H1 (cell line): Measurements from ENCODE around the gene PRR12. TPM values are rescaled to one million over a fixed set of nuclear protein-coding genes. Genes with fewer than 3 reads are reported as not detected.

ENCODE experiments used
- CTCF ChIA-PET: fragments of 300-600 bp; sonication (Branson Sonifier 250); formaldehyde crosslinking; loops from one replicate; lab custom pipeline; 2021; ENCODE audit not compliant: partially characterized antibody; lab: Charles Lee
- POLR2A ChIA-PET: fragments of 300-600 bp; sonication (Branson Sonifier 250); formaldehyde crosslinking; loops from one replicate; lab custom pipeline; 2021; ENCODE audit warnings: inconsistent platforms; ENCODE audit not compliant: partially characterized antibody; lab: Charles Lee
- DNase-seq, 2 experiments: peaks; one replicate each; pipeline versions ENCODE4 v3.0.0 to v3.0.0-alpha.2; 2010 to 2022; ENCODE audit warnings: low spot score in 2 of 2, low read depth in 1 of 2, mixed read lengths in 1 of 2
- FAIRE-seq: peaks from 2 replicates; lab custom pipeline; 2011; peaks lifted over from hg19 to GRCh38; lab: Jason Lieb, UNC
- H2AFZ ChIP-seq: 2 replicates; pipeline ENCODE4 v1.8.1; 2012; ENCODE audit warnings: low read length, inconsistent platforms
- H2AK5ac ChIP-seq: 2 replicates; pipeline ENCODE4 v1.6.1; 2013; ENCODE audit warnings: low read depth, low read length
- H2BK120ac ChIP-seq: replicated peaks from 2 replicates; pipeline ENCODE3; 2013; ENCODE audit warnings: low read depth, low read length, inconsistent platforms
- H2BK12ac ChIP-seq: 2 replicates; pipeline ENCODE4 v1.6.1; 2013; ENCODE audit warnings: low read depth, low read length
- H2BK15ac ChIP-seq: 2 replicates; pipeline ENCODE4 v1.6.1; 2013; ENCODE audit warnings: low read length
- H2BK20ac ChIP-seq: 2 replicates; pipeline ENCODE4 v1.6.1; 2013; ENCODE audit warnings: low read length
- H2BK5ac ChIP-seq: 2 replicates; pipeline ENCODE4 v1.6.1; 2013; ENCODE audit warnings: low read depth, low read length
- H3K14ac ChIP-seq: 2 replicates; pipeline ENCODE4 v1.6.1; 2013; ENCODE audit warnings: inconsistent platforms; ENCODE audit not compliant: insufficient read length
- H3K18ac ChIP-seq: 2 replicates; pipeline ENCODE4 v1.6.1; 2013; ENCODE audit warnings: low read length; ENCODE audit errors: extremely low read depth
- H3K23ac ChIP-seq: 2 replicates; pipeline ENCODE4 v1.6.1; 2013; ENCODE audit warnings: inconsistent platforms; ENCODE audit not compliant: insufficient read length
- H3K23me2 ChIP-seq: 2 replicates; pipeline ENCODE4 v1.6.1; 2013; ENCODE audit warnings: low read depth, low read length
- H3K27ac ChIP-seq: 2 replicates; pipeline ENCODE4 v1.6.1; 2011; ENCODE audit warnings: low read depth, low read length, inconsistent platforms
- H3K27me3 ChIP-seq, 4 experiments: replicated peaks in 1 of 4; 1 replicate in 1 of 4; 2 replicates in 3 of 4; pipeline versions ENCODE4 v1.6.1 to v1.8.1; 2011 to 2013; ENCODE audit warnings: low read length in 3 of 4, mild to moderate bottlenecking in 3 of 4, inconsistent platforms in 2 of 4, mixed read lengths in 2 of 4, moderate library complexity in 1 of 4; ENCODE audit not compliant: control insufficient read depth in 3 of 4, insufficient read depth in 3 of 4; ENCODE audit errors: extremely low read depth in 1 of 4
- H3K36me3 ChIP-seq, 4 experiments: 2 replicates each; pipeline versions ENCODE4 v1.6.1 to v1.8.1; 2011 to 2013; ENCODE audit warnings: mild to moderate bottlenecking in 4 of 4, low read length in 3 of 4, moderate library complexity in 2 of 4, control low read depth in 1 of 4, inconsistent platforms in 1 of 4; ENCODE audit not compliant: insufficient read depth in 4 of 4, control insufficient read depth in 2 of 4
- H3K4ac ChIP-seq: replicated peaks from 2 replicates; pipeline ENCODE3; 2013; ENCODE audit warnings: low read length, low read depth, mixed read lengths, inconsistent platforms; ENCODE audit not compliant: insufficient read length
- H3K4me1 ChIP-seq, 4 experiments: replicated peaks in 1 of 4; 1 replicate in 1 of 4; 2 replicates in 3 of 4; pipeline versions ENCODE4 v1.6.1 to v1.8.1; 2011 to 2013; ENCODE audit warnings: low read length in 3 of 4, inconsistent platforms in 2 of 4, mixed read lengths in 1 of 4; ENCODE audit not compliant: insufficient read depth in 4 of 4, control insufficient read depth in 3 of 4
- H3K4me2 ChIP-seq, 2 experiments: 2 replicates each; pipeline versions ENCODE4 v1.6.1 to v1.8.1; 2011 to 2013; ENCODE audit warnings: low read depth in 2 of 2, low read length in 2 of 2, control low read depth in 1 of 2, inconsistent platforms in 1 of 2, mild to moderate bottlenecking in 1 of 2; ENCODE audit not compliant: insufficient read depth in 1 of 2
- H3K4me3 ChIP-seq, 4 experiments: fragments of 200-600, 300-600 bp in 1 of 4; sonication (generic), shearing (Covaris generic), sonication (Bioruptor Twin) in 1 of 4; 2 replicates each; pipeline versions ENCODE4 v1.5.1 to v1.8.1; 2011 to 2016; ENCODE audit warnings: low read length in 4 of 4, low read depth in 3 of 4, control low read depth in 2 of 4, inconsistent platforms in 2 of 4, mild to moderate bottlenecking in 2 of 4, mixed read lengths in 1 of 4, moderate library complexity in 1 of 4; ENCODE audit not compliant: insufficient read depth in 2 of 4; ENCODE audit errors: extremely low read depth in 1 of 4
- H3K56ac ChIP-seq: replicated peaks from 2 replicates; pipeline ENCODE3; 2013; ENCODE audit warnings: low read depth, mild to moderate bottlenecking, mixed read lengths, low read length, inconsistent platforms; ENCODE audit not compliant: insufficient read length
- H3K79me1 ChIP-seq: 2 replicates; pipeline ENCODE4 v1.6.1; 2013; ENCODE audit warnings: low read depth, low read length, control low read depth
- H3K79me2 ChIP-seq, 2 experiments: 2 replicates each; pipeline versions ENCODE4 v1.6.1 to v1.8.1; 2012 to 2013; ENCODE audit warnings: low read length in 2 of 2, mild to moderate bottlenecking in 2 of 2, inconsistent platforms in 1 of 2; ENCODE audit not compliant: insufficient read depth in 2 of 2, control insufficient read depth in 1 of 2
- H3K9ac ChIP-seq, 4 experiments: replicated peaks in 1 of 4; 1 replicate in 1 of 4; 2 replicates in 3 of 4; pipeline versions ENCODE4 v1.6.1 to v1.8.1; 2011 to 2013; ENCODE audit warnings: low read depth in 3 of 4, low read length in 3 of 4, control low read depth in 2 of 4, mild to moderate bottlenecking in 2 of 4, moderate library complexity in 2 of 4, inconsistent platforms in 1 of 4; ENCODE audit errors: extremely low read depth in 1 of 4
- H3K9me3 ChIP-seq, 2 experiments: 2 replicates each; pipeline versions ENCODE4 v1.6.1 to v1.8.1; 2012 to 2013; ENCODE audit warnings: mild to moderate bottlenecking in 2 of 2, moderate library complexity in 2 of 2, control low read depth in 1 of 2, inconsistent platforms in 1 of 2, low read depth in 1 of 2, low read length in 1 of 2, mixed read lengths in 1 of 2; ENCODE audit not compliant: insufficient read depth in 2 of 2
- H4K20me1 ChIP-seq, 2 experiments: replicated peaks in 1 of 2; 2 replicates each; pipeline versions ENCODE3 to v1.8.1; 2011 to 2013; ENCODE audit warnings: inconsistent platforms in 2 of 2, low read length in 2 of 2, mild to moderate bottlenecking in 1 of 2; ENCODE audit not compliant: insufficient read depth in 2 of 2, control insufficient read depth in 1 of 2
- H4K5ac ChIP-seq: 2 replicates; pipeline ENCODE4 v1.6.1; 2013; ENCODE audit warnings: low read length, low read depth, mixed read lengths, inconsistent platforms; ENCODE audit not compliant: insufficient read length
- H4K8ac ChIP-seq: 2 replicates; pipeline ENCODE4 v1.8.0; 2013; ENCODE audit warnings: mild to moderate bottlenecking, moderate library complexity, low read length, inconsistent platforms; ENCODE audit not compliant: insufficient read depth; ENCODE audit errors: extremely low read depth
- H4K91ac ChIP-seq: replicated peaks from 2 replicates; pipeline ENCODE3; 2013; ENCODE audit warnings: low read length, mixed read lengths, inconsistent platforms; ENCODE audit not compliant: insufficient read length
- BCL11A ChIP-seq, 2 experiments: IDR thresholded peaks; one replicate each; pipeline ENCODE4 v1.6.1; 2011; ENCODE audit warnings: low read depth in 2 of 2, low read length in 2 of 2, mild to moderate bottlenecking in 2 of 2
- CEBPB ChIP-seq: IDR thresholded peaks from 2 replicates; pipeline ENCODE4 v1.6.1; 2012; ENCODE audit warnings: low read depth, low read length
- CREB1 ChIP-seq: IDR thresholded peaks from 2 replicates; pipeline ENCODE4 v1.6.1; 2012; ENCODE audit warnings: inconsistent platforms
- EGR1 ChIP-seq: IDR thresholded peaks from 2 replicates; pipeline ENCODE4 v1.6.1; 2011; ENCODE audit warnings: low read depth, low read length, borderline replicate concordance
- SP2 ChIP-seq: IDR thresholded peaks from 2 replicates; pipeline ENCODE4 v1.6.1; 2012; ENCODE audit warnings: mild to moderate bottlenecking, low read length, inconsistent platforms
- USF2 ChIP-seq: IDR thresholded peaks from 2 replicates; pipeline ENCODE4 v1.6.1; 2011; ENCODE audit warnings: low read length, improper control_type of control experiment
- WGBS, 2 experiments: shearing (Covaris generic) in 1 of 2; methylation state at CpG; one replicate each; pipeline versions ENCODE4 v1.1.6 to v1.1.7; 2013 to 2015; ENCODE audit warnings: low lambda C conversion rate in 2 of 2, mixed read lengths in 2 of 2, inconsistent platforms in 1 of 2, low coverage in 1 of 2, missing lambda C conversion rate in 1 of 2; ENCODE audit not compliant: insufficient replicate concordance in 2 of 2, insufficient coverage in 1 of 2, insufficient read length in 1 of 2; ENCODE audit errors: extremely low coverage in 1 of 2, missing lambda C conversion rate in 1 of 2; 5-methylcytosine and 5-hydroxymethylcytosine counted together
- polyA plus RNA-seq, 7 experiments: library from polyadenylated mRNA; depleted of rRNA in 3 of 7; stranded (reverse) in 5 of 7; unstranded in 2 of 7; fragments of >200 nt in 5 of 7; fragments of 200-250 nt in 2 of 7; gene quantifications; 1 replicate in 5 of 7; 2 replicates in 1 of 7; 4 replicates in 1 of 7; pipeline versions ENCODE4 v1.2.1 to v1.2.3, GENCODE V29; 2011 to 2013; ENCODE audit warnings: missing spikeins in 2 of 7, mixed read lengths in 2 of 7
- total RNA-seq: library from RNA; stranded (reverse); fragmentation: NEBNext Ultra II Directional; extraction: Animal tissue kit (Norgen Biotek cat#: 25700); gene quantifications from 2 replicates; pipeline ENCODE4 v1.2.1, GENCODE V29; 2021

The PRR12 gene
- total and polyA plus RNA-seq, 2 of the 8 experiments (the other 6 are each of a cell fraction or from before 2014, with no cell fraction given), result 2.5 to 59.4 TPM

GRCh38 chr19:49609499-49610092, 18.6 kb downstream of the PRR12 start:
- CTCF ChIA-PET, result interaction anchor here (0.6 to 1.3 kb wide), 7 partner anchors 9 to 60 kb away, joined by 3 to 4 read pairs (median 3); no protein-coding TSS in a partner anchor
- TF ChIP-seq CREB1 (no peak), CEBPB (no peak), USF2 (no peak), BCL11A (IDR thresholded peaks at IDR 0.05; ENCODE audit: low read depth in 2 of 2, low read length in 2 of 2) (no peak), SP2 (no peak), EGR1 (no peak)

More at GRCh38 chr19:49609499-49610092, 18.6 kb downstream of the PRR12 start:
- POLR2A ChIA-PET, result interaction anchor here (2.9 to 50.7 kb wide), 4 partner anchors 8 to 80 kb away, joined by 8 to 840 read pairs (median 426); partner anchors contain the start of genes ADM5, NOSIP, PRR12 and PRRG2
- Histone ChIP-seq H3K36me3 (peaks cover 7 to 58% (median 25%) of the 10 kb centered on the region in 4 experiments; a peak in 7 of 8 replicates), H3K4me2 (no peak overlapping the region), H3K27ac (no peak overlapping the region), H4K91ac (no peak overlapping the region), H4K8ac (no peak overlapping the region), H3K4ac (no peak overlapping the region), H3K4me3 (no peak overlapping the region), H3K79me2 (peaks cover 0 to 77% of the 10 kb centered on the region in 2 experiments; a peak in 2 of 4 replicates), H2BK5ac (no peak overlapping the region), H3K14ac (no peak overlapping the region), H2AFZ (no peak overlapping the region), H3K18ac (no peak overlapping the region), H3K56ac (no peak overlapping the region), H3K4me1 (no peaks in the 10 kb centered on the region), H2AK5ac (no peak overlapping the region), H4K5ac (no peak overlapping the region), H3K9me3 (no peaks in the 10 kb centered on the region), H3K23me2 (no peaks in the 10 kb centered on the region), H3K79me1 (peaks cover 10% of the 10 kb centered on the region), H3K9ac (no peak overlapping the region), H2BK120ac (no peak overlapping the region), H2BK20ac (no peak overlapping the region), H2BK12ac (no peak overlapping the region), H3K23ac (no peak overlapping the region), H4K20me1 (peaks cover 16 to 18% of the 10 kb centered on the region in 2 experiments), H3K27me3 (no peaks in the 10 kb centered on the region), H2BK15ac (no peak overlapping the region)
- DNase-seq (no peak), FAIRE-seq (no peak)
- 94% methylated on average over 5 of the region's 12 CpGs; no CpG with 5 or more reads in 1 of the 2 experiments for WGBS, 2 experiments
